B cell (primary cell): ENCODE data around the gene TSPAN33. TPM values are rescaled to one million over a fixed set of nuclear protein-coding genes. Genes with fewer than 3 reads are reported as not detected.

ENCODE experiments used
- ATAC-seq: fragments of 200-7000 bp; cut with Tn5 transposase; one replicate; pipeline ENCODE4 v1.10.0; 2021; ENCODE audit warnings: low read depth, mild to moderate bottlenecking, moderate number of reproducible peaks, moderate library complexity
- CTCF ChIA-PET: fragments of 350-600 bp; sonication (Branson Sonifier 250); formaldehyde crosslinking; loops from one replicate; lab custom pipeline; 2021; ENCODE audit warnings: antibody characterized with exemption, inconsistent platforms; lab: Charles Lee
- POLR2A ChIA-PET: fragments of 350-600 bp; sonication (Branson Sonifier 250); formaldehyde crosslinking; loops from one replicate; lab custom pipeline; 2021; ENCODE audit warnings: antibody characterized with exemption; lab: Charles Lee
- DNase-seq: peaks from one replicate; pipeline ENCODE4 v3.0.0; 2013
- H2AFZ ChIP-seq: 2 replicates; pipeline ENCODE4 v1.6.1; 2012; ENCODE audit warnings: mild to moderate bottlenecking, low read depth, low read length; ENCODE audit not compliant: insufficient read depth, poor library complexity, severe bottlenecking
- H3K27ac ChIP-seq, 2 donors: 1 replicate in 1 of 2; 2 replicates in 1 of 2; pipeline ENCODE4 v1.5.1; 2012 to 2013; ENCODE audit warnings: low read length in 2 of 2, mild to moderate bottlenecking in 2 of 2, moderate library complexity in 1 of 2
- H3K27me3 ChIP-seq, 4 experiments: fragments of 200-600 bp in 1 of 4; sonication (generic) in 1 of 4; replicated peaks in 1 of 4; 1 replicate in 2 of 4; 2 replicates in 2 of 4; pipeline versions ENCODE4 v1.6.1 to v1.7.0; 2013 to 2016; ENCODE audit warnings: low read length in 3 of 4, mild to moderate bottlenecking in 2 of 4, mixed read lengths in 1 of 4, moderate library complexity in 1 of 4; ENCODE audit not compliant: insufficient read depth in 4 of 4, control insufficient read depth in 3 of 4; ENCODE audit errors: control extremely low read depth in 1 of 4
- H3K36me3 ChIP-seq, 2 experiments: replicated peaks in 1 of 2; 1 replicate in 1 of 2; 2 replicates in 1 of 2; pipeline versions ENCODE4 v1.6.1 to v1.7.1; 2013; ENCODE audit warnings: low read length in 1 of 2; ENCODE audit not compliant: insufficient read depth in 2 of 2, control insufficient read depth in 1 of 2; ENCODE audit errors: control extremely low read depth in 1 of 2, extremely low read depth in 1 of 2
- H3K4me1 ChIP-seq, 2 donors: fragments of 200-600 bp in 1 of 2; sonication (generic) in 1 of 2; 1 replicate in 1 of 2; 2 replicates in 1 of 2; pipeline versions ENCODE4 v1.5.1 to v1.6.1; 2013 to 2017; ENCODE audit warnings: low read length in 2 of 2; ENCODE audit not compliant: control insufficient read depth in 2 of 2, insufficient read depth in 2 of 2
- H3K4me2 ChIP-seq: replicated peaks from 2 replicates; pipeline ENCODE3; 2012; ENCODE audit warnings: mild to moderate bottlenecking, low read depth, low read length; ENCODE audit not compliant: poor library complexity, severe bottlenecking
- H3K4me3 ChIP-seq, 5 experiments: fragments of 200-600 bp in 1 of 5; sonication (generic) in 1 of 5; 1 replicate in 3 of 5; 2 replicates in 2 of 5; pipeline versions ENCODE4 v1.5.1 to v1.7.0; 2011 to 2016; ENCODE audit warnings: low read length in 4 of 5, mild to moderate bottlenecking in 4 of 5, low read depth in 2 of 5, control low read depth in 1 of 5, moderate library complexity in 1 of 5; ENCODE audit not compliant: insufficient read depth in 1 of 5; ENCODE audit errors: control extremely low read depth in 1 of 5, extremely low read depth in 1 of 5
- H3K79me2 ChIP-seq: fragments of 200-600 bp; sonication (generic); one replicate; pipeline ENCODE4 v1.6.0; 2016; ENCODE audit warnings: low read length; ENCODE audit not compliant: control insufficient read depth, insufficient read depth
- H3K9ac ChIP-seq: fragments of 200-600 bp; sonication (generic); 2 replicates; pipeline ENCODE4 v1.6.1; 2017; ENCODE audit warnings: mild to moderate bottlenecking, low read length, moderate library complexity
- H3K9me3 ChIP-seq, 3 donors: one replicate each; pipeline versions ENCODE4 v1.6.1 to v1.7.1; 2013; ENCODE audit warnings: low read length in 2 of 3; ENCODE audit not compliant: control insufficient read depth in 2 of 3, insufficient read depth in 1 of 3; ENCODE audit errors: control extremely low read depth in 1 of 3
- H4K20me1 ChIP-seq: 2 replicates; pipeline ENCODE4 v1.6.0; 2012; ENCODE audit warnings: mild to moderate bottlenecking, low read length; ENCODE audit not compliant: insufficient read depth, control insufficient read depth, poor library complexity, severe bottlenecking
- H3K27ac Mint-ChIP-seq: one replicate; pipeline ENCODE4 v1.8.0; 2021; ENCODE audit warnings: mixed read lengths
- H3K27me3 Mint-ChIP-seq: one replicate; pipeline ENCODE4 v1.8.0; 2021; ENCODE audit warnings: mixed read lengths
- H3K4me1 Mint-ChIP-seq: one replicate; pipeline ENCODE4 v1.8.0; 2021; ENCODE audit warnings: mixed read lengths
- H3K4me3 Mint-ChIP-seq: one replicate; pipeline ENCODE4 v1.8.0; 2021; ENCODE audit warnings: mixed read lengths
- H3K9me3 Mint-ChIP-seq: one replicate; pipeline ENCODE4 v1.8.0; 2022; ENCODE audit warnings: mixed read lengths; ENCODE audit not compliant: insufficient read depth
- CTCF ChIP-seq: fragments of 200-600 bp; IDR thresholded peaks from one replicate; pipeline ENCODE4 v1.8.0; 2022; ENCODE audit warnings: antibody characterized with exemption, mild to moderate bottlenecking
- EZH2 ChIP-seq: IDR thresholded peaks from 2 replicates; pipeline ENCODE4 v1.6.1; 2012; ENCODE audit warnings: borderline replicate concordance, low read depth, mild to moderate bottlenecking, moderate library complexity, low read length; ENCODE audit not compliant: insufficient read depth, poor library complexity, severe bottlenecking
- WGBS: methylation state at CpG from one replicate; pipeline ENCODE4 v1.1.5; 2013; ENCODE audit warnings: missing lambda C conversion rate; ENCODE audit not compliant: insufficient coverage; 5-methylcytosine and 5-hydroxymethylcytosine counted together
- intact Hi-C: fragments of 100-400 bp; cut with micrococcal nuclease; formaldehyde crosslinking; loops from one replicate; pipeline ENCODE4 v1.10.0; 2022
- polyA plus RNA-seq: library from polyadenylated mRNA; depleted of rRNA; stranded (reverse); fragments of >200 nt; gene quantifications from 2 replicates; pipeline ENCODE4 v1.2.3, GENCODE V29; 2012
- total RNA-seq, 2 donors: library from RNA; stranded (reverse); fragments of 120-200 nt in 1 of 2; gene quantifications; 1 replicate in 1 of 2; 2 replicates in 1 of 2; pipeline versions ENCODE4 v1.2.3 to v1.2.4, GENCODE V29; 2013 to 2022

The TSPAN33 gene
- total and polyA plus RNA-seq, 2 donors (not counting 1 experiment from before 2014, with no cell fraction given), result 111 TPM

GRCh38 chr7:129103561-129104324 is 40.8 kb upstream of the TSPAN33 start:
- TF ChIP-seq CTCF (no peak), EZH2 (no peak)
- no peak for DNase-seq
- intact Hi-C loops, result no loop called here
- no peak overlapping the region for H3K4me2 ChIP-seq
- peaks cover 10 to 14% of the 10 kb centered on the region in 2 donors for H3K4me1 ChIP-seq
- H3K9ac ChIP-seq, result no peak overlapping the region
- H4K20me1 ChIP-seq, result no peaks in the 10 kb centered on the region
- no peak overlapping the region for H3K4me3 ChIP-seq
- no peak overlapping the region for H2AFZ ChIP-seq
- no peaks in the 10 kb centered on the region for H3K27me3 Mint-ChIP-seq
- ChIA-PET CTCF (interaction anchor here (0.7 to 2.4 kb wide), 2 partner anchors 12 to 61 kb away, joined by 5 to 15 read pairs; no protein-coding TSS in a partner anchor), POLR2A (no interaction called here)
- no peaks in the 10 kb centered on the region for H3K36me3 ChIP-seq
- H3K4me3 Mint-ChIP-seq, result no peak overlapping the region
- H3K9me3 ChIP-seq, result no peaks in the 10 kb centered on the region
- H3K27me3 ChIP-seq, result no peaks in the 10 kb centered on the region
- no peaks in the 10 kb centered on the region for H3K79me2 ChIP-seq
- H3K27ac ChIP-seq, result no peak overlapping the region
- H3K9me3 Mint-ChIP-seq, result no peaks in the 10 kb centered on the region
- peak overlapping the region; percentile 63 for H3K27ac Mint-ChIP-seq
- 100% methylated on average over 2 of the region's 4 CpGs for WGBS
- no peak for ATAC-seq
- peaks cover 21% of the 10 kb centered on the region for H3K4me1 Mint-ChIP-seq

DNA sequence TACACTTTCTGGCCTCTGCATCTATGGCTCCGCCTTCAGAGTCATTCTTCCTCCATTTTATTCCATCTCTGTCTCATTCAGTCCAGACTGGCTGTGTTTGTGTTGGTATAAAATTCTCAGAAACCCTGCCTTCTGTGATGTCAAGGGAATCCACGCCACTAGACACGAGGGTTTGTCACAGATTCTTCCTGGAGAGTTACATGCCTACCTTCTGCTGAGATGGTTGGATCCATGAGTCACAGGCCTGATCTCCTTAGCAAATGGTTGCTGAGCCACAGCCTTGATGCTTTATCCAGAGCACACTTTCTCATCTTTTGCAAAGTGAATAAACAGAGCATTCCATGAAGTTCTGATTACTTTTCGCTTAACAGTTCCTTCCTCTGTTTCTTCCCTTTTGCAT is 35.9 kb upstream of the TSPAN33 start:
- no peak overlapping the region for H3K4me3 ChIP-seq
- H3K27me3 Mint-ChIP-seq, result no peaks in the 10 kb centered on the region
- no peak overlapping the region for H3K9ac ChIP-seq
- intact Hi-C loops, result no loop called here
- TF ChIP-seq EZH2 (no peak), CTCF (no peak)
- H3K4me3 Mint-ChIP-seq, result no peak overlapping the region
- no peak overlapping the region for H3K27ac Mint-ChIP-seq
- no peaks in the 10 kb centered on the region for H3K79me2 ChIP-seq
- H3K4me1 Mint-ChIP-seq, result no peaks in the 10 kb centered on the region
- no peak for DNase-seq
- no peaks in the 10 kb centered on the region for H3K36me3 ChIP-seq
- no peak overlapping the region for H3K4me2 ChIP-seq
- no peaks in the 10 kb centered on the region for H3K4me1 ChIP-seq
- WGBS, result 97% methylated on average over 2 of the region's 4 CpGs
- H3K9me3 Mint-ChIP-seq, result no peaks in the 10 kb centered on the region
- no peaks in the 10 kb centered on the region for H3K9me3 ChIP-seq
- H3K27me3 ChIP-seq, result no peaks in the 10 kb centered on the region
- H3K27ac ChIP-seq, result no peak overlapping the region
- no peak for ATAC-seq
- no peak overlapping the region for H2AFZ ChIP-seq
- ChIA-PET POLR2A (no interaction called here), CTCF (interaction anchor here (0.8 kb wide), 1 partner anchor 121 kb away, joined by 3 read pairs; no protein-coding TSS in a partner anchor)
- H4K20me1 ChIP-seq, result no peaks in the 10 kb centered on the region
